WI38 (cell line): ENCODE results near the gene ATP11A.
"Not testable (repeated sequence)": the region's sequence is repeated elsewhere in the genome, so short reads cannot be mapped to it uniquely, and the experiment has no call there.

ENCODE experiments used
- H3K4me3 ChIP-seq: 2 replicates; pipeline ENCODE4 v1.5.1; 2011; ENCODE audit warnings: low read depth, mild to moderate bottlenecking, control low read depth, low read length
- TF ChIP-seq, protein P1 (sequence below): IDR thresholded peaks from 2 replicates; pipeline ENCODE4 v1.5.1; 2012; ENCODE audit warnings: low read depth, mild to moderate bottlenecking, control low read depth, low read length

ATP11A gene

DNA sequence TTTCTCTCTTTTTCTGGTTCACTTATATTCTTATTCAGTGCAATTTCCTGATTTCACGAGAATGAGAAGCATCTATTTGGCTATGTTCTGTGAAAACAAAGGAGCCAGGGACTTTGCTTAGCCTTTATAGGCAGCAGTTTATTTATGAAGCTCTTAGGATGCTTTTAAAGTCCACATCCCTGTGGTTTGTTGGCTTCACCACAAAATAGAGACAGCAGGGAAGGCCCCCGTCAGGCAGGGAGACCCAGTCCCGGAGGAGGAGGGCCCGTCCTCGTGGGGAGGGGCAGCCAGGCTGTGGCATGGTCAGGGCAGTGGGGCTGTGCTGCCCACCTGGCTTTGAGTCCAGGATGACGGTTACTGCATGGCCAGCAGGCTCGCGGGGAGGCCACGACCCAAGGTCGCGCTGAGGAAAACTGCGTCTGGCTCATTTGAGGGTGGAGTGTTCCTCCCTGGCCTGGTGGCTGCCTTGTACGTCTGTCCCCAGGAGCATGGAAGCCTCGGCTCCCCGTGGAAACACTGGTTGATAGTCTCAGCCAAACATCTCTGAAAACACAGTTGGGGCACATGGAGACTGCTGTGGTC is 92.7 kb downstream of the ATP11A start:
- no peak overlapping the region for H3K4me3 ChIP-seq
- TF ChIP-seq, protein P1, sequence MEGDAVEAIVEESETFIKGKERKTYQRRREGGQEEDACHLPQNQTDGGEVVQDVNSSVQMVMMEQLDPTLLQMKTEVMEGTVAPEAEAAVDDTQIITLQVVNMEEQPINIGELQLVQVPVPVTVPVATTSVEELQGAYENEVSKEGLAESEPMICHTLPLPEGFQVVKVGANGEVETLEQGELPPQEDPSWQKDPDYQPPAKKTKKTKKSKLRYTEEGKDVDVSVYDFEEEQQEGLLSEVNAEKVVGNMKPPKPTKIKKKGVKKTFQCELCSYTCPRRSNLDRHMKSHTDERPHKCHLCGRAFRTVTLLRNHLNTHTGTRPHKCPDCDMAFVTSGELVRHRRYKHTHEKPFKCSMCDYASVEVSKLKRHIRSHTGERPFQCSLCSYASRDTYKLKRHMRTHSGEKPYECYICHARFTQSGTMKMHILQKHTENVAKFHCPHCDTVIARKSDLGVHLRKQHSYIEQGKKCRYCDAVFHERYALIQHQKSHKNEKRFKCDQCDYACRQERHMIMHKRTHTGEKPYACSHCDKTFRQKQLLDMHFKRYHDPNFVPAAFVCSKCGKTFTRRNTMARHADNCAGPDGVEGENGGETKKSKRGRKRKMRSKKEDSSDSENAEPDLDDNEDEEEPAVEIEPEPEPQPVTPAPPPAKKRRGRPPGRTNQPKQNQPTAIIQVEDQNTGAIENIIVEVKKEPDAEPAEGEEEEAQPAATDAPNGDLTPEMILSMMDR = no peak

DNA sequence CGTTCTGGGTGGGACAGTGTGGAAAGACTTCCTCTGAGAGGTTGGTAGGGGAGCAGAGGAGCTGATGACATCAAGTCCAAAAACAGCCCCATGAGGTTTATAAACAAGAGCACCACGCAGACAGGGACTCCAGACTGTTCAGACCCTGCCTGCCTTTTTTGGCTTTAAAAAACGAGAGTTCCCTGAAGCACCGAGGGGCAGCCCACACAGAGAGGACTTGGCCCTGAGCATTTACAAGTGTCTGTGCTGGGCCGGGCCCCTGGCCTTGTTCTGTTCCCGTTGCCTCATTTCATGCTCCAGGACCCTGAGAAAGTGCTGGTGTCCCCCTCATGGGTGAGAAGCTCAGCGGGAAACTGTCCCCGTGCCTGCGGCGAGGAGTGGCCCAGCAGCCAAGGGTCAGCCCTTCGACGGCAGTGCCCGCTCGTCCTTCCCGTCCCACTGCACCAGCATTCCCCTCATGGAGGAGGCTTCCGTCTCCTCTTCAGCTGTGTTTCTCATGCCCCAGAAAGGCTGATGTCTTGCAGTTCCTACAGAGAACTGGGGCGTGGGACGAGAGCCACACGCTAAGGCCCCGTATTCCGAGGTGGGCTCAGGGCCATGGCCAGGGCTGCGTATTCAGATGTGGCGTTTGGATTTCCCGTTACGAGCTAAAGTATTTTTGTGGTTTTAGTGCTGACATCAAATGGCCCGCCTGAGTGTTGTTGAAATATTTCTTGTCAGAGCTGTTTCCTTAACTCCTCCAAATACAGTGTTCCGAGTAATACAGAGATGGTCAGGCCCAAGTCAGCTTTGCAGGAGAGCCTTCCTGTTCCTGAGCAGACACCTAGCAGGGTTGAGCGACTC is 93.5 kb downstream of the ATP11A start:
- H3K4me3 ChIP-seq = no peak overlapping the region
- TF ChIP-seq, protein P1 = no peak

DNA sequence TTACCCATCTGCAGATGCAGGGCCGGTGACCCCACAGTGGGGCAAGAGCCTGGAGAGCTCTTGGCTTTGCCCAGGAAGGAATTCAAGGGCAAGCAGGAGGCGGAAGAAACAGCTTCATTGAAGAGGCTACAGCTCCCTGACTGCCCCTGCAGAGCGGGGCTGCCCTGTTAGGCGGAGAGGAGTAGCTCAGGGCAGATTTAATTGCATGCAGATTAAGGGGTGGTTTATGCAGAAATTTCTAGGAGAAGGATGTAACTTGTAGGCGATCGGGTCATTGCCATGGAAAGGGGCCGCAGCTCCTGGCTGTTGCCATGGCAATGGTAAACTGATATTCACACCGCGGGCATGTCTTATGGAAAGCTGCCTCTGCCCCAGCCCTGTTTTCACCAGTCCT is 94.1 kb downstream of the ATP11A start:
- no peak overlapping the region for H3K4me3 ChIP-seq
- TF ChIP-seq, protein P1 = no peak

DNA sequence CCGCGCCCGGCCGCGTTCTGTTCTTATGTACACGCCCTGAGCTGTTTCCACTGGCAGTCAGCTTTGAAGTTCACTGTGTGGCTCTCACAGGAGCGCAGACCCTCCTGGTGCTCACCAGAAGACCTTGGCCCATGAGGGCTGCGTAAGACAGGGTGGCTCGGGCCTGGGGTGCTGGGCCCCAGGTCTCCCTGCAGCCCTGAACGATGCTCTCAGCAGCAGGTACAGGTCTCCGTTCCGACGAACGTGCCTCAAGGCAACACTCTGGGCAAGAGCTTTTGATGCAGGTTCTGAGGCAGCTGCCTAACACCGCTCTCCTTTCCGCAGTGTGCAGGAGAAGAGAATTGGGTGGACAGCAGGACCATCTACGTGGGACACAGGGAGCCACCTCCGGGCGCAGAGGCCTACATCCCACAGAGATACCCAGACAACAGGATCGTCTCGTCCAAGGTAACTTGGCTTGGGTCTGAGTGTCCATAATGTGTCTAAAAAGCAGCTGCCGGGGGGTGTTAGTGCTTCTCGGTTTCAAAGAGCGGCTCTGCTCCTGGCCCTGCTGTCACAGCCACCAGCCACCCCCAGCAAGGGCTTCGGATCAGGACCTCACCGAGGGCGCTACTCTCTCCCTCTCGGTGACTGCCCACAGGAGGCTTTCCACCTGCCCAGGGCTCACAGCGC is 95.1 kb downstream of the ATP11A start:
- TF ChIP-seq, protein P1 = no peak
- no peak overlapping the region for H3K4me3 ChIP-seq

DNA sequence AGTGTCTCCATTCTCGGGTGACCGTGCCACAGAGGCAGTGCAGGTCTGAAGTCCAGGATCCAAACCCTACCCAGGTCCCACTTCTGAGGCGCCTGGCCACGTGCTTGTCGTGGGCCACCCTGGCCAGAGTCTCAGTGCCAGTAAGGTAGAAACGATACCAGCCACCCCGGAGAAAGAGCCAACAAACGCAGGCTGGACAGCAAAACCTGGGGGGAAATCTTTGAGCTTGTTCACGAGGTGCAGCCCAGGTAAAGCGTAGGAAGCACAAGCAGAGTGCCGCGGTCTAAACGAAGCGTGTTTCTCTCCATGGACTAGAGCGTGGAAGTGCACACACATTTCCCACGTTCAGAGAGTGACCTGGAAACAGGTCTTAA is 95.6 kb downstream of the ATP11A start:
- no peak overlapping the region for H3K4me3 ChIP-seq
- TF ChIP-seq, protein P1 = no peak

DNA sequence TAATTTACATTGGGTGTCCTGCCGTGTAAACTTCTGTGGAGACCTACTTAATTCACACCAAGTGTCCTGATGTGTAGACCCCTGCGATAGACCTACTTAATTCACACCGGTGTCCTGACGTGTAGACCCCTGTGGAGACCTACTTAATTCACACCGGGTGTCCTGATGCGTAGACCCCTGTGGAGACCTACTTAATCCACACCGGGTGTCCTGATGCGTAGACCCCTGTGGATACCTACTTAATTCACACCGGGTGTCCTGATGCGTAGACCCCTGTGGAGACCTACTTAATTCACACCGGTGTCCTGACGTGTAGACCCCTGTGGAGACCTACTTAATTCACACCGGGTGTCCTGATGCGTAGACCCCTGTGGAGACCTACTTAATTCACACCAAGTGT is 97.0 kb downstream of the ATP11A start:
- not testable (repeated sequence) for H3K4me3 ChIP-seq

DNA sequence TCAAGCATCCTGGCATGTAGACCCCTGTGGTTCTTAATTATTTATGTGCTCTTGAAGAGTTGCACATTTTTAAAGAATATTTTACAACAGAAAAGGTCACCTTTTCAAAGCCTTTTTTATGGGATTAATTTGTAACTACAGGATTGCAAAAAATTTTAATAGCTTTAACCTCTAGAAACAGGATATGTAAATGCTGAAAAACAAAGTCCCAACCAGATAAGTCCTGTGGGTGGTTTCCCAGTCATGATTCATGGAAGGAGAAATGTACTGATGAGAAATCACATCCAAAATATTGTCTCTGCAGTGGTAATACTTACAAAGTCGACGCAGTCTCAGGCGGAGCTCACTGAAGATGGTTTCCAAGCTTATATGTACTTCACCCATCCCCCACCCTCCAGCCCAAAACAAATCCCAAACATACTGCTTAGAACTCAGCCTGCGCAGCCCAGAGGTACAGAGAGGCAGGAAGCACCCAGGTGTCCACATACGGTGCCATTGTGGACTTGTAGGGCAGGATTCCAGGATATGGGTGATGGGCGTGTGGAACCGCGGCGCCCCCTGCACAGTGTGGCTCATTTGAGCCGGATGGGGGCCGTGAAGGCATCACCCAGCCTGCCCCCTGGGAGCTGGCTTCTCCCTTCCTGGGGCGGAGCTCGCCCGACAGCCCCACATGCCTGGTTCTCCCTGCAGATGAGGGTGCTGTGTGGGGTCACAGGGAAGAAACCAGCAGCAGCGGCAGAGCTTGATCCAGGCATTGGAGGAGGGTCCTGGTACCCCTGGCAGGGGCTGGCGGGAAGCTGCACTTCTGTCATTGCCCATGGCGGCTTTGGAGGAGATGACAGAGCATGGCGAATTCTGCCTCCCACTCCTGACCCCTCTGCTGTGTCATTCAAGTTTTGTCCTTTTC is 101.2 kb downstream of the ATP11A start:
- H3K4me3 ChIP-seq = no peak overlapping the region
- TF ChIP-seq, protein P1 = no peak
